OCI-LY3 (cell line): ENCODE results near the gene KLHL13.

Source experiments
- EZH2phosphoT487 ChIP-seq: fragments of 200-600 bp; shearing (Covaris generic); IDR thresholded peaks from 2 replicates; pipeline ENCODE4 v1.6.1; 2018; ENCODE audit warnings: antibody characterized with exemption, mixed run types, low read depth
- TF ChIP-seq, protein P1 (sequence below): fragments of 200-600, 300-600 bp; sonication (generic); IDR thresholded peaks from 2 replicates; pipeline ENCODE4 v1.5.1; 2014; ENCODE audit warnings: antibody characterized with exemption, low read length, low read depth

DNA sequence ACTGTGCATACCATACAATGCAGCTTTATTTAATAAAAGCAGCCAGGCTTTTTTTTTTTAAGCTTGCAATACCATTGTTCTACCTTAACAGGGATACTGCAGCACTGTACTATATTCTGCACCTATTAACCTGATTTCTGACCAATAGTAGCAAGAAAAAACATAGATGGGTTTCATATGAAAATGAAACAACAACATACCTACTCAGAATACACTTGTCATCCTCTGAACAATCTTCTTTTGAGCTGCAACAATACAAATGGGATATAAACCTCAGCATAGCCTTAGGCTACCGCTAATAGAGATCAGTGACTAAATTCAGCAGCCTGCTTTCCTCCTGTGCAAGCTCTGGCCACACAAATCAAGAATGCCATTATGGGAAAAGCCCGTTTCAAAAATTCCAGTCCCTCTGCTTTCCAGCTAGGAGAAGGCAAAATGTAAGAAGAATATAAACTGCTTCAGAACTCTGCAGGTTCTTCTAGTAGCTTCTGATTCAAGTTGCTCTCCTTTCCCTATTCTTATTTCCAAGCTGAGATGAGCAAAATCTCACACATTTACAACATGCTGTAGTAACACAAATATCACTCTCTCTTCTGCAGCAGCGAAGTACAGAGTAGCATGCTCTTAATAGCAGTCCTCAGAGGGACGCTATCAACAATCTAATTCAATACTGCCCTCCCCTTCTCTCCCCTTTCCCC lies 143.4 kb downstream of the KLHL13 start:
- TF ChIP-seq, protein P1, sequence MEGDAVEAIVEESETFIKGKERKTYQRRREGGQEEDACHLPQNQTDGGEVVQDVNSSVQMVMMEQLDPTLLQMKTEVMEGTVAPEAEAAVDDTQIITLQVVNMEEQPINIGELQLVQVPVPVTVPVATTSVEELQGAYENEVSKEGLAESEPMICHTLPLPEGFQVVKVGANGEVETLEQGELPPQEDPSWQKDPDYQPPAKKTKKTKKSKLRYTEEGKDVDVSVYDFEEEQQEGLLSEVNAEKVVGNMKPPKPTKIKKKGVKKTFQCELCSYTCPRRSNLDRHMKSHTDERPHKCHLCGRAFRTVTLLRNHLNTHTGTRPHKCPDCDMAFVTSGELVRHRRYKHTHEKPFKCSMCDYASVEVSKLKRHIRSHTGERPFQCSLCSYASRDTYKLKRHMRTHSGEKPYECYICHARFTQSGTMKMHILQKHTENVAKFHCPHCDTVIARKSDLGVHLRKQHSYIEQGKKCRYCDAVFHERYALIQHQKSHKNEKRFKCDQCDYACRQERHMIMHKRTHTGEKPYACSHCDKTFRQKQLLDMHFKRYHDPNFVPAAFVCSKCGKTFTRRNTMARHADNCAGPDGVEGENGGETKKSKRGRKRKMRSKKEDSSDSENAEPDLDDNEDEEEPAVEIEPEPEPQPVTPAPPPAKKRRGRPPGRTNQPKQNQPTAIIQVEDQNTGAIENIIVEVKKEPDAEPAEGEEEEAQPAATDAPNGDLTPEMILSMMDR: no peak
- no peak for TF ChIP-seq EZH2phosphoT487
